Neural cell (in vitro differentiated cells): Measurements from ENCODE around the gene DBP. TPM values are rescaled to one million over a fixed set of nuclear protein-coding genes. Genes with fewer than 3 reads are reported as not detected.

ENCODE experiments used
- H2AFZ ChIP-seq: fragments of 200-600, 300-800 bp; sonication (generic), shearing (Covaris generic); 2 replicates; pipeline ENCODE4 v1.6.0; 2014; ENCODE audit warnings: low read depth, mild to moderate bottlenecking, antibody characterized with exemption, low read length, moderate library complexity
- H3F3A ChIP-seq: fragments of 200-600 bp; shearing (Covaris generic); 2 replicates; pipeline ENCODE4 v1.6.1; 2016; ENCODE audit warnings: mild to moderate bottlenecking, moderate library complexity, mixed read lengths, antibody characterized with exemption, low read length; ENCODE audit not compliant: insufficient read depth, poor library complexity, severe bottlenecking
- H3K27ac ChIP-seq: fragments of 200-600, 300-800 bp; sonication (generic), shearing (Covaris generic); 2 replicates; pipeline ENCODE4 v1.5.1; 2014; ENCODE audit warnings: mild to moderate bottlenecking, low read length, moderate library complexity
- H3K27me3 ChIP-seq: fragments of 300-800, 200-600 bp; sonication (generic), shearing (Covaris generic); 2 replicates; pipeline ENCODE4 v1.6.0; 2014; ENCODE audit warnings: mild to moderate bottlenecking, low read depth, low read length, moderate library complexity; ENCODE audit not compliant: insufficient read depth
- H3K36me3 ChIP-seq: fragments of 300-800, 200-600 bp; sonication (generic), shearing (Covaris generic); 2 replicates; pipeline ENCODE4 v1.5.1; 2014; ENCODE audit warnings: mild to moderate bottlenecking, antibody characterized with exemption, low read length, moderate library complexity; ENCODE audit not compliant: insufficient read depth
- H3K4me2 ChIP-seq: fragments of 300-800, 200-600 bp; sonication (generic), shearing (Covaris generic); 2 replicates; pipeline ENCODE4 v1.6.0; 2014; ENCODE audit warnings: mild to moderate bottlenecking, low read length
- H3K4me3 ChIP-seq: fragments of 300-800, 200-600 bp; sonication (generic), shearing (Covaris generic); 2 replicates; pipeline ENCODE4 v1.5.1; 2014; ENCODE audit warnings: mild to moderate bottlenecking, low read length, moderate library complexity
- H3K79me2 ChIP-seq: fragments of 200-600 bp; shearing (Covaris generic); replicated peaks from 2 replicates; pipeline ENCODE4 v1.6.0; 2014; ENCODE audit warnings: mild to moderate bottlenecking, low read length, moderate library complexity; ENCODE audit not compliant: insufficient read depth
- H3K9ac ChIP-seq: fragments of 300-800, 200-600 bp; sonication (generic), shearing (Covaris generic); 2 replicates; pipeline ENCODE4 v1.6.1; 2016; ENCODE audit warnings: mild to moderate bottlenecking, low read length, mixed read lengths
- H3K9me2 ChIP-seq: fragments of 200-600 bp; shearing (Covaris generic); 2 replicates; pipeline ENCODE4 v1.6.1; 2016; ENCODE audit warnings: mild to moderate bottlenecking, low read length, mixed read lengths; ENCODE audit not compliant: insufficient read depth
- H3K9me3 ChIP-seq: fragments of 200-600, 300-800 bp; sonication (generic), shearing (Covaris generic); 2 replicates; pipeline ENCODE4 v1.6.1; 2016; ENCODE audit warnings: mild to moderate bottlenecking, mixed run types, low read length, moderate library complexity, mixed read lengths
- H4K20me1 ChIP-seq: fragments of 200-600 bp; shearing (Covaris generic); 2 replicates; pipeline ENCODE4 v1.6.1; 2016; ENCODE audit warnings: mild to moderate bottlenecking, mixed run types; ENCODE audit not compliant: insufficient read depth
- CTCF ChIP-seq: fragments of 450-650 bp; IDR thresholded peaks from 2 replicates; pipeline ENCODE4 v1.5.1; 2014; ENCODE audit warnings: antibody characterized with exemption, mild to moderate bottlenecking, moderate library complexity; ENCODE audit not compliant: poor library complexity, severe bottlenecking
- EP300 ChIP-seq: fragments of 450-650 bp; conservative IDR thresholded peaks from 2 replicates; pipeline ENCODE4 v1.6.1; 2014; ENCODE audit warnings: antibody characterized with exemption, mild to moderate bottlenecking, moderate library complexity; ENCODE audit not compliant: poor library complexity, severe bottlenecking
- EZH2 ChIP-seq: fragments of 200-600, 300-800 bp; shearing (Covaris generic), sonication (generic); IDR thresholded peaks from 2 replicates; pipeline ENCODE4 v1.6.1; 2014; ENCODE audit warnings: antibody characterized with exemption, low read length, borderline replicate concordance, mild to moderate bottlenecking; ENCODE audit not compliant: insufficient read depth, poor library complexity, severe bottlenecking
- MXI1 ChIP-seq: fragments of 450-650 bp; conservative IDR thresholded peaks from 2 replicates; pipeline ENCODE4 v1.6.1; 2014; ENCODE audit warnings: antibody characterized with exemption, mild to moderate bottlenecking; ENCODE audit not compliant: poor library complexity, severe bottlenecking
- POLR2AphosphoS5 ChIP-seq: IDR thresholded peaks from 2 replicates; pipeline ENCODE4 v1.6.1; 2012
- RAD21 ChIP-seq: fragments of 450-650 bp; conservative IDR thresholded peaks from 2 replicates; pipeline ENCODE4 v1.6.1; 2014; ENCODE audit warnings: antibody characterized with exemption, mild to moderate bottlenecking, moderate library complexity
- SMC3 ChIP-seq: fragments of 450-650 bp; conservative IDR thresholded peaks from 2 replicates; pipeline ENCODE4 v1.6.1; 2014; ENCODE audit warnings: antibody characterized with exemption, mild to moderate bottlenecking, moderate library complexity; ENCODE audit not compliant: poor library complexity
- TAF1 ChIP-seq: IDR thresholded peaks from 2 replicates; pipeline ENCODE4 v1.6.1; 2012; ENCODE audit warnings: low read depth
- polyA plus RNA-seq: library from polyadenylated mRNA; depleted of rRNA; stranded (reverse); fragments of >200 nt; gene quantifications from 2 replicates; pipeline ENCODE4 v1.2.3, GENCODE V29; 2014
- TF ChIP-seq, protein P1 (sequence below): IDR thresholded peaks from 2 replicates; pipeline ENCODE4 v1.6.1; 2012; ENCODE audit warnings: borderline replicate concordance

DBP gene
- polyA plus RNA-seq, 1 donor from 2014 or later: 3.6 TPM

DNA sequence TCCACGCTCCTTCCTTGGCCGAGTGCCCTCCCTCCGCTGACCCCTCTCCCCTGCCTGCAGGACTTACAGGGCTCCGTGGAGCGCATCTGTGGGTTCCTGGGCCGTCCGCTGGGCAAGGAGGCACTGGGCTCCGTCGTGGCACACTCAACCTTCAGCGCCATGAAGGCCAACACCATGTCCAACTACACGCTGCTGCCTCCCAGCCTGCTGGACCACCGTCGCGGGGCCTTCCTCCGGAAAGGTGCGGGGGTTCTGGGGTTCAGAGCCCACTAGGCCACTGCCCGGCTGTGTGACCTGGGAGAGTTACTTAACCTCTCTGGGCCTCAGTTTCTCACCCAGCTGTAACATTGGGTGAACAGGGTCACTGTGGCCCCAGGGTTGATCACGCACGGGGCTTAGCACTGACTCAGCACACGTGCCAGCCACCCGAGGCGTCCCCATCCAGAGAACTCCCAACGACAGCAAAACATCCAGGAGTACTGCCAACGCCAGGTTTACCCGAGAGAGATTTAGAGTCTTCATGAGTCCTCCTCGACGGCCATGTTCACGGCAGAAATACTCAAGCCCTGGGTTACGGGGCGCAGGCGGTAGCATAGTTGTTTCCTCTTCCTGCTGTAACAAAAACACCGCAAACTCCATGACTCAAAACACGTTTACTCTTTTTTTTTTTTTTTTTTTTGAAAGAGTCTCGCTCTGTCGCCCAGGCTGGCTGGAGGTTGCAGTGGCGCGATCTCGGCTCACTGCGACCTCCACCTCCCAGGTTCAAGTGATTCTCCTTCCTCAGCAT is 40.3 kb downstream of the DBP start:
- no peak overlapping the region for H3K9ac ChIP-seq
- H3K9me2 ChIP-seq: no peaks in the 10 kb centered on the region
- H3K36me3 ChIP-seq: no peaks in the 10 kb centered on the region
- H3K4me3 ChIP-seq: no peak overlapping the region
- no peaks in the 10 kb centered on the region for H3F3A ChIP-seq
- no peak overlapping the region for H3K4me2 ChIP-seq
- no peak overlapping the region for H2AFZ ChIP-seq
- TF ChIP-seq EZH2 (no peak), TAF1 (no peak), SMC3 (no peak), RAD21 (no peak), MXI1 (no peak), EP300 (no peak), POLR2AphosphoS5 (no peak), CTCF (no peak)
- TF ChIP-seq, protein P1, sequence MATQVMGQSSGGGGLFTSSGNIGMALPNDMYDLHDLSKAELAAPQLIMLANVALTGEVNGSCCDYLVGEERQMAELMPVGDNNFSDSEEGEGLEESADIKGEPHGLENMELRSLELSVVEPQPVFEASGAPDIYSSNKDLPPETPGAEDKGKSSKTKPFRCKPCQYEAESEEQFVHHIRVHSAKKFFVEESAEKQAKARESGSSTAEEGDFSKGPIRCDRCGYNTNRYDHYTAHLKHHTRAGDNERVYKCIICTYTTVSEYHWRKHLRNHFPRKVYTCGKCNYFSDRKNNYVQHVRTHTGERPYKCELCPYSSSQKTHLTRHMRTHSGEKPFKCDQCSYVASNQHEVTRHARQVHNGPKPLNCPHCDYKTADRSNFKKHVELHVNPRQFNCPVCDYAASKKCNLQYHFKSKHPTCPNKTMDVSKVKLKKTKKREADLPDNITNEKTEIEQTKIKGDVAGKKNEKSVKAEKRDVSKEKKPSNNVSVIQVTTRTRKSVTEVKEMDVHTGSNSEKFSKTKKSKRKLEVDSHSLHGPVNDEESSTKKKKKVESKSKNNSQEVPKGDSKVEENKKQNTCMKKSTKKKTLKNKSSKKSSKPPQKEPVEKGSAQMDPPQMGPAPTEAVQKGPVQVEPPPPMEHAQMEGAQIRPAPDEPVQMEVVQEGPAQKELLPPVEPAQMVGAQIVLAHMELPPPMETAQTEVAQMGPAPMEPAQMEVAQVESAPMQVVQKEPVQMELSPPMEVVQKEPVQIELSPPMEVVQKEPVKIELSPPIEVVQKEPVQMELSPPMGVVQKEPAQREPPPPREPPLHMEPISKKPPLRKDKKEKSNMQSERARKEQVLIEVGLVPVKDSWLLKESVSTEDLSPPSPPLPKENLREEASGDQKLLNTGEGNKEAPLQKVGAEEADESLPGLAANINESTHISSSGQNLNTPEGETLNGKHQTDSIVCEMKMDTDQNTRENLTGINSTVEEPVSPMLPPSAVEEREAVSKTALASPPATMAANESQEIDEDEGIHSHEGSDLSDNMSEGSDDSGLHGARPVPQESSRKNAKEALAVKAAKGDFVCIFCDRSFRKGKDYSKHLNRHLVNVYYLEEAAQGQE: no peak
- no peaks in the 10 kb centered on the region for H3K27me3 ChIP-seq
- H3K27ac ChIP-seq: no peak overlapping the region
- H3K79me2 ChIP-seq: no peaks in the 10 kb centered on the region
- no peaks in the 10 kb centered on the region for H3K9me3 ChIP-seq
- no peaks in the 10 kb centered on the region for H4K20me1 ChIP-seq

DNA sequence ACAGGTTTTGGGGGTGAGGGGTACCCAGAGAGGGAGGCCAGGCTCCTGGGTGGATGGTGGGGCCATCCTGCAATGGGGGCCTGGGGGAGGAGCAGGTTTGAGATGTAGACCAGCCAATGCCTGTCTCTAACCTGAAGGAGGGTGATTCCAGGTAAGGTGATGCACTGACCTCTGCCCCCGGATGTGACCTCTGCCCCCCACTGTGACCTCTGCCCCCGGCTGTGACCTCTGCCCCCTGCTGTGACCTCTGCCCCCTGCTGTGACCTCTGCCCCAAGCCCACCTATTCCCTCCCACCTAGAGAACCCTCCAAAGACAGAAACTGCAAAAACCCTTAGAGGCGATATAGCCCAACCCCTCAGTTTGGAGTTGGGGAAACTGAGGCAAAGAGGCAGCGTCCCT is 40.9 kb downstream of the DBP start:
- no peak overlapping the region for H2AFZ ChIP-seq
- H4K20me1 ChIP-seq: no peaks in the 10 kb centered on the region
- H3K4me3 ChIP-seq: no peak overlapping the region
- H3K9me2 ChIP-seq: no peaks in the 10 kb centered on the region
- H3K36me3 ChIP-seq: no peaks in the 10 kb centered on the region
- H3K79me2 ChIP-seq: no peaks in the 10 kb centered on the region
- no peaks in the 10 kb centered on the region for H3K9me3 ChIP-seq
- no peak overlapping the region for H3K4me2 ChIP-seq
- H3K9ac ChIP-seq: no peak overlapping the region
- no peaks in the 10 kb centered on the region for H3F3A ChIP-seq
- H3K27ac ChIP-seq: no peak overlapping the region
- no peak for TF ChIP-seq TAF1
- TF ChIP-seq, protein P1: no peak
- TF ChIP-seq RAD21: no peak
- no peak for TF ChIP-seq CTCF
- H3K27me3 ChIP-seq: no peaks in the 10 kb centered on the region
